GM18951 (cell line): ENCODE results near the gene EIPR1.
"Not testable (repeated sequence)": the region's sequence is repeated elsewhere in the genome, so short reads cannot be mapped to it uniquely, and the experiment has no call there.

Source experiments
- POLR2A ChIP-seq: IDR thresholded peaks from 4 replicates; pipeline ENCODE4 v1.6.1; 2011; ENCODE audit warnings: mild to moderate bottlenecking; ENCODE audit not compliant: insufficient read length, insufficient read depth; ENCODE audit errors: extremely low read depth
- in situ Hi-C: fragments of 300-500 bp; cut with MboI; formaldehyde crosslinking; loops from one replicate; pipeline ENCODE4 v1.12.0; 2022; ENCODE audit warnings: low sequenced_read_pairs, mixed read lengths, inconsistent platforms; ENCODE audit not compliant: unreplicated experiment

Gene EIPR1

DNA sequence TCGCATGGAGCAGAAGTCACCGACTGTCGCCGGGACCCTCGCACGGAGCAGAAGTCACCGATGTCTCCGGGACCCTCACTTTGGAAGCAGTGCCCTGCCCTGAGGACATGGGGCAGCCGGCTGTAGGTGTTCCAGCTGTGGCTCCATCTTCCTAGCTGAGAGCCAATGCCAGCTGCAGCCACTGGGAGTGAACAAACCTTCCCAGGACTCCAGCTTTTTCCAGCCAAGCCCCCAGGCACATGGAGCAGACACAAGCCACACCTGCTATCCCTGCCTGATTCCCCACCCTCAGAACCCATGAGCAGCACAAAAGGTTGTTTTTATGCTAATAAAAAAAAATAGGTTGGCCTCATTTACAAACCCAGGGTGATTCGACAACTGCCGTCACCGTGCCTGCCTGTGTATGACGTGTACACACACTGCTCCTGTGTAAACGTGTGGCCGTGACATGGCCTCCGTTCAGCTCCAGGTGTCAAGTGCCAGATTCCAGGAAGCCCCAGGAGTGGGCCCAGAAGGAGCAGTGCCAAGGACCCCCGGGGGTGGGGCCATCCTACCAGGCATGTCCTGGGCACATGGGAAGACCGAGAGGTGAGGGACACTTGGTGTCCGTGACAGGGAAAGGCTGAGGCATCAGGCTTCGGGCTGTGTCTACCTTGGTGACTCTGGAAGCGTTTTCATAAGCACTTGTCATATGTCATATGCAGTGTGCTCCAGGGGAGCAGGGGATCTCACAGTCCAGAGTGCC lies 91.5 kb downstream of the EIPR1 start:
- no peak for TF ChIP-seq POLR2A
- in situ Hi-C loops = no loop called here

DNA sequence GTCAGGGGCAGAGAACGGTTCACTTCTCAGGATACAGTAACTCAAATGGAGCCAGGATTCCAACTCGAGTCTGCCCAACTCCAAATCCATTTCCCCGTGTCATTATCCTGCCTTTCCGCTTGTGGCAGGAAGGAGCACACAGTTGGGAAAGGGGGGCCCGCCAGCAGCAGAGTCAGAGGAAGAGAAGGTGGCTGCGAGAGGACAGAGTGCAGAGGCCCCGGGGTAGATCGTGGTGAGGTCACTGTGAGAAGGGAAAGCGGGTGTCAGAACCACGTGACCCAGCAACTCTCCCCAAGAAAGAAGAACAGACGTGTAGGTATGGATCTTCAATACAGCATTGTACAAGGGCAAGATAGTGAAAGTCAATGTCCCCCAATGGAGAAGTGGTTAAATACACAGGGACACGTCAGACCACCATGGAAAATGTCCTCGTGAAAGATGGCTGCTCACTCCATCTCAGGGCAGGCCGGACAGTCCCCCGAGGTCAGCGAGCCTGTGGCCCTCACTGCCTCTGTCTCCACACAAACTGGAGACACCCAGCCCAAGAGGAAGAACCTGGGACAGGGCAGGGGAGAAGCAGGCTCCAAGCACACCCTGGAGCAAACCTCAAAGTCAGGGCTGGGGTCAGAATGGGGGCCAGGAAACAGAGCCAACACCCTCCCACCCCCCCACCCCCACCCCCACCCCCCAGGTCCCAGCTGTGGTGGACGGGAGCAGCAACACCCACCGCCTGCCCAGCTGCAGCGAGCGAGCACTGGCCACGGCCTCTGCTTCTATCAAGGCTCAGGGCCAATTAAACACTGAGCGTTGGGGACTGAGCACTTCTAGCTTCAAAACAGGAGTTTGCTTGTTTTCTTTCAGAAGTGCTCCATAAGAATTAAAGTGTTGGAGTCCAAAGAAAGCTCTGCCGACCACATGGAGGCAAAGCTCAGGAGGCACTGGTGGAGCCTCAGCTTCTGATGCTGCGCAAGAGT lies 92.7 kb downstream of the EIPR1 start:
- TF ChIP-seq POLR2A = no peak
- in situ Hi-C loops = no loop called here

DNA sequence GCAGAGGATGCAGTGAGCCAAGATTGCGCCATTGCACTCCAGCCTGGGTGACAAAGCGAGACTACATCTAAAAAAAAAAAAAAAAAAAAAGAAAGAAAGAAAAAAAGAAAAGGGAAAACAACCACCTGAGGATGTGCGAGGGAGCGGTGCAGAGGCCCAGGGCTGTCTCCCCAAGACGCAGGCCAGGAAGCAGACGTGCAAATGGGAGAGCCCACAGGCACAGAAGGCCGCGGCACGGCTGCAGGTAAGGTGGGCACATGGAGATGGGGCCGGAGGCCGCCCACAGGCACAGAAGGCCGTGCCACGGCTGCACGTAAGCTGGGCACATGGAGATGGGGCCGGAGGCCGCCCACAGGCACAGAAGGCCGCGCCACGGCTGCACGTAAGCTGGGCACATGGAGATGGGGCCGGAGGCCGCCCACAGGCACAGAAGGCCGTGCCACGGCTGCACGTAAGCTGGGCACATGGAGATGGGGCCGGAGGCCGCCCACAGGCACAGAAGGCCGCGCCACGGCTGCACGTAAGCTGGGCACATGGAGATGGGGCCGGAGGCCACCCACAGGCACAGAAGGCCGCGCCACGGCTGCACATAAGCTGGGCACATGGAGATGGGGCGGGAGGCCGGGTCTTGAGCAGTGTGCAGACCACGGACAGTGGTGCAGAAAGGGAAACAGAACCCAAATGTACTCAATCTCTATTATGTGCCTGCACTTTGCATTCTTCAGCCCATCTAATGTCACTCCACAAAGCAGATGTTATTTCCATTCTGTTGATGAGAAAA lies 93.6 kb downstream of the EIPR1 start:
- in situ Hi-C loops = not testable (repeated sequence)

GRCh38 chr2:3283206-3283605 lies 94.4 kb downstream of the EIPR1 start:
- no peak for TF ChIP-seq POLR2A
- in situ Hi-C loops = no loop called here

- in situ Hi-C loops = no loop called here
Observed at GRCh38 chr2:3282056-3282998, 95.3 kb downstream of the EIPR1 start.

DNA sequence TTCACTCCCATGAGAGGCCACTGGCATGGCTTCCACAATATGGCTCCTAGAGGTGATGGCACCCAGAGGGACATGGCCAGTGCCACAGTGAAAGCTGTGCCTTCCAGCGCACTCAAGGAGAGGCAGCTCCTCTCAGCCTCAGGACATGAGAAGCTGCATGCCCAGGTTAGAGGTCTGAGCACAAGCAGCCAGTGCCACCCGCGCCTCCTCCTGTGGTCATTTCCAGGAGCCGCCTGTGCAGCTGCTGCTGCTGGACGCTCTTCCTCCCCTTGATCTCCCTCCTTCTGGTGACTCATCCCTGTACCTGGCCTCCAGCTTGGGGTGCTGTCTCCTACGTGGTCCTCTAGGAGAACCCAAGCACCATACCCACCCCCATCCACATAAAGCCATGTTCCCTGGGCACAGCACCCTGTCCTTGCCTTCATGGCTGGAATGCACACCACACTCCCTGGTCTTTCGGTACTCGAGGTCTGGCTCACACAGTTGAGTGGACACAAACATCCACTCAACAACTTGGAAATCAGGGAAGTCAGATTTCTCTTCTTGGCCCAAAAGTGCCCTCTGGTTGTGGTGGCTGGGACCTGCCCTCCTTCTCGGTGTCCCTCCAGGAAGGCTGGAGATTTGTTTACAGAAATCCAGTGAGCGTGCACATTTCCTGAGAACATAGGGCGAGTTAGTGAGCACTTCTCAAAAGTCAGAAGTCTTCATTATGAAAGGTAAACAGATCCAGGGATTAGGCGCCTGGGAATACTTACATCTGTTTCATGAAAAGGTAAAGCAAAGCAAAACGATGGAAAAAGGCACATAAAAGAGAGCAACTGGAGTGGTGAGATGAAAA lies 96.7 kb downstream of the EIPR1 start:
- in situ Hi-C loops = no loop called here
- TF ChIP-seq POLR2A = no peak

More at GRCh38 chr2:3282056-3282998, 95.3 kb downstream of the EIPR1 start:
- TF ChIP-seq POLR2A = no peak

- TF ChIP-seq POLR2A = no peak
- in situ Hi-C loops = no loop called here
Observed at GRCh38 chr2:3280197-3280596, 97.4 kb downstream of the EIPR1 start.

GRCh38 chr2:3279236-3279960 lies 98.2 kb downstream of the EIPR1 start:
- in situ Hi-C loops = no loop called here
- TF ChIP-seq POLR2A = no peak

- in situ Hi-C loops = no loop called here
- TF ChIP-seq POLR2A = no peak
Observed at GRCh38 chr2:3278521-3279218, 98.9 kb downstream of the EIPR1 start.

- in situ Hi-C loops = no loop called here
- TF ChIP-seq POLR2A = no peak
Observed at GRCh38 chr2:3277748-3278520, 99.7 kb downstream of the EIPR1 start.
